Trophoblast cell (in vitro differentiated cells and primary cell): ENCODE data around the gene SLC38A8.
A peak's percentile ranks its signal among the peaks of the same experiment; 100 is the strongest.

Experiments
- DNase-seq, 2 donors: peaks; one replicate each; pipeline ENCODE4 v3.0.0-alpha.2; 2016
- H2AFZ ChIP-seq: 2 replicates; pipeline ENCODE4 v1.6.1; 2013; ENCODE audit warnings: low read length, moderate library complexity, mild to moderate bottlenecking; ENCODE audit not compliant: insufficient read depth, poor library complexity
- H2AK5ac ChIP-seq: 2 replicates; pipeline ENCODE4 v1.6.1; 2013; ENCODE audit warnings: mild to moderate bottlenecking, low read length
- H2BK120ac ChIP-seq: 2 replicates; pipeline ENCODE4 v1.6.1; 2013; ENCODE audit warnings: low read length, mild to moderate bottlenecking, moderate library complexity; ENCODE audit not compliant: insufficient read depth, poor library complexity
- H2BK12ac ChIP-seq: 2 replicates; pipeline ENCODE4 v1.6.1; 2013; ENCODE audit warnings: mild to moderate bottlenecking, low read length, moderate library complexity
- H2BK5ac ChIP-seq: 2 replicates; pipeline ENCODE4 v1.6.1; 2013; ENCODE audit warnings: low read length, low read depth, moderate library complexity, mild to moderate bottlenecking; ENCODE audit not compliant: poor library complexity
- H3K14ac ChIP-seq: 2 replicates; pipeline ENCODE4 v1.6.1; 2013; ENCODE audit warnings: mild to moderate bottlenecking, low read length
- H3K18ac ChIP-seq: 2 replicates; pipeline ENCODE4 v1.6.1; 2013; ENCODE audit warnings: mild to moderate bottlenecking, low read length
- H3K23ac ChIP-seq: 2 replicates; pipeline ENCODE4 v1.6.1; 2013; ENCODE audit warnings: low read length
- H3K27ac ChIP-seq: 2 replicates; pipeline ENCODE4 v1.5.1; 2013; ENCODE audit warnings: low read depth, mild to moderate bottlenecking, inconsistent platforms, low read length, moderate library complexity
- H3K27me3 ChIP-seq: 2 replicates; pipeline ENCODE4 v1.6.1; 2013; ENCODE audit warnings: inconsistent platforms, mild to moderate bottlenecking, low read length, moderate library complexity; ENCODE audit not compliant: insufficient read depth
- H3K36me3 ChIP-seq, 2 experiments: 1 replicate in 1 of 2; 2 replicates in 1 of 2; pipeline ENCODE4 v1.6.1; 2013; ENCODE audit warnings: low read length in 2 of 2, mild to moderate bottlenecking in 2 of 2, moderate library complexity in 1 of 2; ENCODE audit not compliant: insufficient read depth in 2 of 2, control insufficient read depth in 1 of 2
- H3K4ac ChIP-seq: 2 replicates; pipeline ENCODE4 v1.6.1; 2013; ENCODE audit warnings: low read depth, mild to moderate bottlenecking, low read length, moderate library complexity
- H3K4me1 ChIP-seq, 2 experiments: 1 replicate in 1 of 2; 2 replicates in 1 of 2; pipeline ENCODE4 v1.6.1; 2013; ENCODE audit warnings: low read length in 2 of 2, mild to moderate bottlenecking in 2 of 2, moderate library complexity in 1 of 2; ENCODE audit not compliant: insufficient read depth in 2 of 2, control insufficient read depth in 1 of 2
- H3K4me2 ChIP-seq: 2 replicates; pipeline ENCODE4 v1.6.1; 2013; ENCODE audit warnings: inconsistent platforms, mild to moderate bottlenecking, low read length, moderate library complexity
- H3K4me3 ChIP-seq: 2 replicates; pipeline ENCODE4 v1.5.1; 2013; ENCODE audit warnings: mild to moderate bottlenecking, low read depth, low read length, inconsistent platforms
- H3K79me1 ChIP-seq: one replicate; pipeline ENCODE4 v1.6.1; 2013; ENCODE audit warnings: low read length
- H3K79me2 ChIP-seq: 2 replicates; pipeline ENCODE4 v1.6.1; 2013; ENCODE audit warnings: low read length, mild to moderate bottlenecking; ENCODE audit not compliant: control insufficient read depth, insufficient read depth, poor library complexity
- H3K9ac ChIP-seq: 2 replicates; pipeline ENCODE4 v1.6.1; 2013; ENCODE audit warnings: mild to moderate bottlenecking, low read length
- H3K9me3 ChIP-seq: 2 replicates; pipeline ENCODE4 v1.6.1; 2013; ENCODE audit warnings: low read depth, mild to moderate bottlenecking, control low read depth, inconsistent platforms, low read length; ENCODE audit not compliant: insufficient read depth
- H4K12ac ChIP-seq: 2 replicates; pipeline ENCODE4 v1.6.1; 2013; ENCODE audit warnings: low read depth, mild to moderate bottlenecking, low read length, moderate library complexity
- H4K8ac ChIP-seq: 2 replicates; pipeline ENCODE4 v1.6.1; 2013; ENCODE audit warnings: low read depth, mild to moderate bottlenecking, low read length, moderate library complexity
- H4K91ac ChIP-seq: one replicate; pipeline ENCODE4 v1.6.1; 2013; ENCODE audit warnings: low read depth, mild to moderate bottlenecking, low read length, moderate library complexity
- WGBS: extraction: QIAGEN DNeasy Blood & Tissue Kit; methylation state at CpG from one replicate; pipeline ENCODE4 v1.1.7; 2013; ENCODE audit warnings: missing lambda C conversion rate; ENCODE audit not compliant: insufficient read length, insufficient coverage; ENCODE audit errors: extremely low coverage; 5-methylcytosine and 5-hydroxymethylcytosine counted together

Gene SLC38A8

DNA sequence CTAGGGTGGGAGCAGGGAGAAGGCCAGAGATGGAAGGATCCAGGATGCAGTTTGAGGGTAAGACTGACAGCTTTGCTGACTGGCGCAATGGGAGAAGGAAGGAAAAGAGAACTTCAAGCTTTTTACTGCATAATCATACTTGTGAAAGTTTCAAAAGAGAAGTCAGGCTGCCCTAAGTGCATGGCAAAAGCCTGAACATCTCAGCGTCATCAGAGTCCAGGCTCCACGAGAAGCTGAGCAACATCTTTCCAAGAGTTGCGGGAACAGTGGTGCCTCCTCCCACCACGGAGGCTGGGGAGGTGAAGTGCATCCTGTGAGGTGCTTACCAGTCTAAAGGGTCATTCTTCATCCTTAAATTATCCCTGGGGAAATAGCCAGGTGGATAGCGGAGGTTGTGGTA lies 26.9 kb upstream of the SLC38A8 start:
- peaks cover 45 to 53% of the 10 kb centered on the region in 2 experiments for H3K36me3 ChIP-seq
- no peak overlapping the region for H2AFZ ChIP-seq
- no peak overlapping the region for H3K27ac ChIP-seq
- H3K9me3 ChIP-seq = no peaks in the 10 kb centered on the region
- no peak overlapping the region for H3K14ac ChIP-seq
- H2BK120ac ChIP-seq = no peak overlapping the region
- no peaks in the 10 kb centered on the region for H3K79me2 ChIP-seq
- no peak overlapping the region for H4K91ac ChIP-seq
- no peaks in the 10 kb centered on the region for H3K4me1 ChIP-seq
- no peak overlapping the region for H2BK12ac ChIP-seq
- no peak overlapping the region for H4K8ac ChIP-seq
- no peak for DNase-seq
- H3K18ac ChIP-seq = no peak overlapping the region
- no peak overlapping the region for H3K23ac ChIP-seq
- H2AK5ac ChIP-seq = no peak overlapping the region
- H3K27me3 ChIP-seq = no peaks in the 10 kb centered on the region
- no peak overlapping the region for H3K4me3 ChIP-seq
- H3K4me2 ChIP-seq = no peak overlapping the region
- H4K12ac ChIP-seq = no peak overlapping the region
- WGBS = no CpG with 5 or more reads among the region's 6 CpGs
- no peak overlapping the region for H3K4ac ChIP-seq
- no peak overlapping the region for H3K9ac ChIP-seq
- no peaks in the 10 kb centered on the region for H3K79me1 ChIP-seq
- H2BK5ac ChIP-seq = no peak overlapping the region

DNA sequence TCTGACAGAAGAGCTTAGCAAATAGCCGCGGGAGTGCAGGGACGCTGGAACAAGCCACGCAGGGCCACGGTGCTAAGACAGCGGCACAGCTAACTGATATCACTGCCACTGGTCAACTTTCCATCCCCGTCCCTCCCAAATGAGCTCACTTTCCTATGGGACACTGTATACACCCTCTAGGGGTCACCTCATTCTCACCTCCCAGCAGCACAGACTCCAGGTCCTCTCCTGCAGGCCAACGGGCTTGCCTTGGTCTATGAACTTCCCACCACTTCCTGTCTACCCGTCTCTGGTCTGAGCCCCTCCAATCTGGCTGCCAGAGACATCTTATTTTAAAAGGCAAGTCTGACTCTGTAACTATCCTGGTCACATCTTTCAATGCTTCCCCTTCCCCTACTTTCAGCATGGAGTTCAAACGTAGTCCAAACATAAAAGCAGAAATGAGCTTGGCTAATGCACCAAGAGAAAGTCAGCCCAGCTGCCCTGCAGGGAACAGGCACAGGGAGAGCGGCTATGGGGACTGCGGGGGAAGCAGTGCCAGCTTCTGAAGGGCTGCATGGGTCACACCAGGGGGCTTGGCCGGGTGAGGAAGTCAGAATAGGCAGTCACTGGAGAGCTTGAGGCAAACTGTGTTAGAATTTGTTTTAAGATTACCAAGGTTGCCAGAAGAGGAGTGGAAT lies 26.3 kb upstream of the SLC38A8 start:
- Histone ChIP-seq H2AK5ac (no peak overlapping the region), H3K36me3 (peaks cover 43 to 48% of the 10 kb centered on the region in 2 experiments), H3K27ac (no peak overlapping the region), H3K4ac (no peak overlapping the region), H3K9ac (no peak overlapping the region), H3K4me3 (no peak overlapping the region), H4K12ac (no peak overlapping the region), H2AFZ (no peak overlapping the region), H2BK120ac (no peak overlapping the region), H4K8ac (no peak overlapping the region), H3K27me3 (no peaks in the 10 kb centered on the region), H3K14ac (no peak overlapping the region), H4K91ac (no peak overlapping the region), H2BK5ac (no peak overlapping the region), H3K18ac (no peak overlapping the region), H3K79me1 (no peaks in the 10 kb centered on the region), H3K4me2 (no peak overlapping the region), H3K4me1 (no peaks in the 10 kb centered on the region), H3K23ac (no peak overlapping the region), H3K9me3 (no peaks in the 10 kb centered on the region), H2BK12ac (no peak overlapping the region), H3K79me2 (no peaks in the 10 kb centered on the region)
- no peak for DNase-seq
- WGBS = no CpG with 5 or more reads among the region's 13 CpGs

DNA sequence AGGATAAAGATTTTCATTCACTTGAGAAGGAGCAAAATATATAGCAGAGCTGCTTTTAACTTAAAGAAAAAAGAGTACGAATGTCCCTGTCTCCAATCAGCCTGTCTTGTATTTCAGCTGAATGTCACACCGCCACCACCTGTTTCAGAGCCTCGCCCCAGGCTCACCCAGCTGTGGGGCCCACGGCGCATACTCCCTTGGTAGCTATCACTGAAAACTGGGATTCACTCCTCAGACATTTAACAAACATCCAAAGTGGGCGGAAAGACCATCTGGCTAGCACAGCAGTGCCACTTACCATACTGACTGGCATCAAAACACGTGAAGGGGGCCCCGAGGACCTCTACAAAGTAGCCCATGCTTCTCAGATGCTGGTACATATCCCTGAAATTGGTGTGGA lies 25.4 kb upstream of the SLC38A8 start:
- no peak overlapping the region for H2BK120ac ChIP-seq
- no peak overlapping the region for H2AK5ac ChIP-seq
- no peak overlapping the region for H2BK5ac ChIP-seq
- H2AFZ ChIP-seq = no peak overlapping the region
- no peaks in the 10 kb centered on the region for H3K79me2 ChIP-seq
- H3K23ac ChIP-seq = no peak overlapping the region
- no peak overlapping the region for H3K4me3 ChIP-seq
- WGBS = no CpG with 5 or more reads among the region's 8 CpGs
- H4K91ac ChIP-seq = no peak overlapping the region
- no peak overlapping the region for H3K9ac ChIP-seq
- H3K18ac ChIP-seq = no peak overlapping the region
- no peak overlapping the region for H3K14ac ChIP-seq
- no peak for DNase-seq
- peaks cover 40 to 45% of the 10 kb centered on the region in 2 experiments for H3K36me3 ChIP-seq
- no peak overlapping the region for H4K12ac ChIP-seq
- H3K4ac ChIP-seq = no peak overlapping the region
- no peak overlapping the region for H4K8ac ChIP-seq
- no peaks in the 10 kb centered on the region for H3K9me3 ChIP-seq
- H3K4me1 ChIP-seq = no peaks in the 10 kb centered on the region
- no peak overlapping the region for H3K4me2 ChIP-seq
- no peak overlapping the region for H3K27ac ChIP-seq
- H3K27me3 ChIP-seq = no peaks in the 10 kb centered on the region
- no peak overlapping the region for H2BK12ac ChIP-seq
- no peaks in the 10 kb centered on the region for H3K79me1 ChIP-seq

DNA sequence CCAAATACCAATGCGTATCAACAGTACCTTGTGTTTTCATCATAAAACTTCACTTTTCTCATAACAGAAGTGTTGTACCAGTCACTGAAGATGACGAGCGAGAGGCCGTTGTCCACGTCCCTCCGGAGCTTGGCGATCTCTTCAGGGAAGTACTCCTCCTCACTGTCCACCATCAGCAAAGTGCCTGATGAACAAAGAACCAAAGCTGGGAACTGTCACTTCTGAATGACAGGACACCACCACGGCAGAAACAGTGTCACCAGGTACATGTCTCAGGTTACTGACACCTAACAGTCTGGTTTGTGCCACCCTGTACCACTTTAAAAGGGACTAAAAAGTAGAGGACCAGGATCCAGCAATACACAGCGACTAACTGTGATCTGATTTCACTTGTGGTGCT lies 25.0 kb upstream of the SLC38A8 start:
- H3K4ac ChIP-seq = no peak overlapping the region
- H3K18ac ChIP-seq = no peak overlapping the region
- no peak overlapping the region for H4K12ac ChIP-seq
- peaks cover 43 to 46% of the 10 kb centered on the region in 2 experiments for H3K36me3 ChIP-seq
- H3K79me2 ChIP-seq = no peaks in the 10 kb centered on the region
- no peak overlapping the region for H2BK12ac ChIP-seq
- no peak overlapping the region for H2BK5ac ChIP-seq
- no peak overlapping the region for H3K4me3 ChIP-seq
- no peak overlapping the region for H3K27ac ChIP-seq
- peak overlapping the region; percentile 28 for H3K9ac ChIP-seq
- no peak overlapping the region for H2AFZ ChIP-seq
- H3K4me2 ChIP-seq = no peak overlapping the region
- H3K27me3 ChIP-seq = no peaks in the 10 kb centered on the region
- DNase-seq = no peak
- no peaks in the 10 kb centered on the region for H3K79me1 ChIP-seq
- H4K91ac ChIP-seq = no peak overlapping the region
- H2AK5ac ChIP-seq = no peak overlapping the region
- no peak overlapping the region for H4K8ac ChIP-seq
- H3K4me1 ChIP-seq = no peaks in the 10 kb centered on the region
- WGBS = no CpG with 5 or more reads among the region's 9 CpGs
- no peak overlapping the region for H3K23ac ChIP-seq
- no peak overlapping the region for H3K14ac ChIP-seq
- no peak overlapping the region for H2BK120ac ChIP-seq
- no peaks in the 10 kb centered on the region for H3K9me3 ChIP-seq
